G401.6 (cell line): Measurements from ENCODE around the gene CARD16.
"Not testable (repeated sequence)": the region's sequence is repeated elsewhere in the genome, so short reads cannot be mapped to it uniquely, and the experiment has no call there.

Source experiments
- FAIRE-seq: peaks from 2 replicates; lab custom pipeline; 2012; peaks lifted over from hg19 to GRCh38; lab: Jason Lieb, UNC

Gene CARD16

GRCh38 chr11:105044557-105045524 lies at the start of gene CARD16:
Gene CARD16 (minus strand): TSS chr11:105045335. CDS start chr11:105045297, 38 bp downstream.
- not testable (repeated sequence) for FAIRE-seq

- no peak for FAIRE-seq
Observed at GRCh38 chr11:105092256-105093239, 47.4 kb upstream of the CARD16 start.

- FAIRE-seq, result no peak
Observed at GRCh38 chr11:105081412-105082150, 36.4 kb upstream of the CARD16 start.

- FAIRE-seq, result not testable (repeated sequence)
Observed at GRCh38 chr11:105080171-105080906, 35.2 kb upstream of the CARD16 start.

GRCh38 chr11:105078283-105078682 lies 33.1 kb upstream of the CARD16 start:
- FAIRE-seq, result no peak

- FAIRE-seq, result not testable (repeated sequence)
Observed at GRCh38 chr11:105077141-105077790, 32.1 kb upstream of the CARD16 start.

GRCh38 chr11:105074166-105074530 lies 29.0 kb upstream of the CARD16 start:
- FAIRE-seq, result no peak

GRCh38 chr11:105073456-105074165 lies 28.5 kb upstream of the CARD16 start:
- no peak for FAIRE-seq

- not testable (repeated sequence) for FAIRE-seq
Observed at GRCh38 chr11:105072080-105072479, 26.9 kb upstream of the CARD16 start.

GRCh38 chr11:105071089-105071732 lies 26.1 kb upstream of the CARD16 start:
- FAIRE-seq, result no peak

- FAIRE-seq, result no peak
Observed at GRCh38 chr11:105070306-105070705, 25.2 kb upstream of the CARD16 start.

GRCh38 chr11:105069749-105070148 lies 24.6 kb upstream of the CARD16 start:
- not testable (repeated sequence) for FAIRE-seq

- FAIRE-seq, result not testable (repeated sequence)
Observed at GRCh38 chr11:105063245-105063941, 18.3 kb upstream of the CARD16 start.

GRCh38 chr11:105057432-105057831 lies 12.3 kb upstream of the CARD16 start:
- FAIRE-seq, result no peak

- FAIRE-seq, result no peak
Observed at GRCh38 chr11:105056446-105056845, 11.3 kb upstream of the CARD16 start.

- no peak for FAIRE-seq
Observed at GRCh38 chr11:105054723-105055493, 9.8 kb upstream of the CARD16 start.

- no peak for FAIRE-seq
Observed at GRCh38 chr11:105052487-105052886, 7.4 kb upstream of the CARD16 start.

- FAIRE-seq, result no peak
Observed at GRCh38 chr11:105051559-105051958, 6.4 kb upstream of the CARD16 start.
